DND-41 (cell line): ENCODE data around the gene HMGA1.

Experiments
- ATAC-seq: fragments of 200-7000 bp; cut with Tn5 transposase; 3 replicates; pipeline ENCODE4 v1.9.1; 2021; ENCODE audit warnings: low read depth; ENCODE audit not compliant: insufficient read depth
- DNase-seq: peaks from one replicate; pipeline ENCODE4 v3.0.0-alpha.2; 2020
- H2AFZ ChIP-seq: 2 replicates; pipeline ENCODE4 v1.6.0; 2012; ENCODE audit warnings: low read depth, low read length
- H3K27ac ChIP-seq: 2 replicates; pipeline ENCODE4 v1.5.1; 2012; ENCODE audit warnings: low read length, inconsistent platforms
- H3K27me3 ChIP-seq: fragments of 200-600 bp; sonication (generic); 2 replicates; pipeline ENCODE4 v1.6.0; 2012; ENCODE audit warnings: low read length, mild to moderate bottlenecking, inconsistent platforms; ENCODE audit not compliant: insufficient read depth, poor library complexity
- H3K36me3 ChIP-seq: 2 replicates; pipeline ENCODE4 v1.5.1; 2012; ENCODE audit warnings: low read length, inconsistent platforms; ENCODE audit not compliant: insufficient read depth
- H3K4me1 ChIP-seq: 2 replicates; pipeline ENCODE4 v1.5.1; 2012; ENCODE audit warnings: mild to moderate bottlenecking, low read length; ENCODE audit not compliant: insufficient read depth
- H3K4me2 ChIP-seq: 2 replicates; pipeline ENCODE4 v1.6.0; 2012; ENCODE audit warnings: mild to moderate bottlenecking, moderate library complexity, low read length, inconsistent platforms; ENCODE audit not compliant: insufficient read depth
- H3K4me3 ChIP-seq, 2 experiments: fragments of 200-600 bp in 1 of 2; shearing (Covaris generic) in 1 of 2; 2 replicates each; pipeline ENCODE4 v1.5.1; 2012 to 2016; ENCODE audit warnings: inconsistent platforms in 2 of 2, low read length in 2 of 2, mild to moderate bottlenecking in 2 of 2, low read depth in 1 of 2, moderate library complexity in 1 of 2
- H3K79me2 ChIP-seq: 2 replicates; pipeline ENCODE4 v1.6.0; 2012; ENCODE audit warnings: low read length, inconsistent platforms; ENCODE audit not compliant: insufficient read depth
- H3K9ac ChIP-seq: 2 replicates; pipeline ENCODE4 v1.6.0; 2012; ENCODE audit warnings: low read depth, mild to moderate bottlenecking, inconsistent platforms, low read length, moderate library complexity
- H3K9me3 ChIP-seq: 2 replicates; pipeline ENCODE4 v1.5.1; 2012; ENCODE audit warnings: low read length, moderate library complexity, mild to moderate bottlenecking, inconsistent platforms; ENCODE audit not compliant: insufficient read depth, severe bottlenecking
- H4K20me1 ChIP-seq: 2 replicates; pipeline ENCODE4 v1.6.0; 2012; ENCODE audit warnings: low read length; ENCODE audit not compliant: insufficient read depth
- EZH2 ChIP-seq: IDR thresholded peaks from 3 replicates; pipeline ENCODE4 v1.6.1; 2012; ENCODE audit warnings: borderline replicate concordance, low read depth, mild to moderate bottlenecking, moderate library complexity, low read length, inconsistent platforms; ENCODE audit not compliant: severe bottlenecking
- TF ChIP-seq, protein P1 (sequence below): IDR thresholded peaks from 2 replicates; pipeline ENCODE4 v1.5.1; 2012; ENCODE audit warnings: borderline replicate concordance, low read length, moderate library complexity, mild to moderate bottlenecking; ENCODE audit not compliant: poor library complexity, severe bottlenecking; ENCODE audit errors: extremely low read depth

Gene HMGA1

DNA sequence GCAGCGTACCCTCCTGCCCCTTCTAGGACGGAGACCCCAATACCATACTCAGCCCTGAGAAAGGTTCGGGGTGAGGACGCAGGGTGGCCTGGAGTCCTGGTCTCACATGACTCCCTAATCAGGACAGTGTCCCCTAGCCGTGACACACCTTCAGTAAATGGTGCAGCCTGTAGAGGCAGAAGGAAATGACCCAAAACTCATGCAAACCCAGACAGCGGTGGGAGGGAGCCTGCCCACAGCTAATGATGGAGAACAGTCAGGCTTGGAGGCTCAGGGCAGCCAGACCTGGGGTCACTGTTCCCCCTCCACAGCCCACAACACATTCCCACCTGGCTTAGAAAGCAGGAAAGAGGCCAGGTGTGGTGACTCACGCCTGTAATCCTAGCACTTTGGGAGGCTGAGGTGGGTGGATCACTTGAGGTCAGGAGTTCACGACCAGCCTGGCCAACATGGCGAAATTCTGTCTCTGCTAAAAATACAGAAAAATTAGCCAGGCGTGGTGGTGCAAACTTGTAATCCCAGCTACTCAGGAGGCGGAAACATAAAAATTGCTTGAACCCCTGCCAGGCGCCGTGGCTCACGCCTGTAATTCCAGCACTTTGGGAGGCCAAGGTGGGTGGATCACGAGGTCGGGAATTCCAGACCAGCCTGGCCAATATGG, 8.8 kb upstream of the HMGA1 start:
- no peak overlapping the region for H2AFZ ChIP-seq
- H3K9me3 ChIP-seq = no peaks in the 10 kb centered on the region
- no peaks in the 10 kb centered on the region for H3K36me3 ChIP-seq
- no peaks in the 10 kb centered on the region for H4K20me1 ChIP-seq
- TF ChIP-seq, protein P1, sequence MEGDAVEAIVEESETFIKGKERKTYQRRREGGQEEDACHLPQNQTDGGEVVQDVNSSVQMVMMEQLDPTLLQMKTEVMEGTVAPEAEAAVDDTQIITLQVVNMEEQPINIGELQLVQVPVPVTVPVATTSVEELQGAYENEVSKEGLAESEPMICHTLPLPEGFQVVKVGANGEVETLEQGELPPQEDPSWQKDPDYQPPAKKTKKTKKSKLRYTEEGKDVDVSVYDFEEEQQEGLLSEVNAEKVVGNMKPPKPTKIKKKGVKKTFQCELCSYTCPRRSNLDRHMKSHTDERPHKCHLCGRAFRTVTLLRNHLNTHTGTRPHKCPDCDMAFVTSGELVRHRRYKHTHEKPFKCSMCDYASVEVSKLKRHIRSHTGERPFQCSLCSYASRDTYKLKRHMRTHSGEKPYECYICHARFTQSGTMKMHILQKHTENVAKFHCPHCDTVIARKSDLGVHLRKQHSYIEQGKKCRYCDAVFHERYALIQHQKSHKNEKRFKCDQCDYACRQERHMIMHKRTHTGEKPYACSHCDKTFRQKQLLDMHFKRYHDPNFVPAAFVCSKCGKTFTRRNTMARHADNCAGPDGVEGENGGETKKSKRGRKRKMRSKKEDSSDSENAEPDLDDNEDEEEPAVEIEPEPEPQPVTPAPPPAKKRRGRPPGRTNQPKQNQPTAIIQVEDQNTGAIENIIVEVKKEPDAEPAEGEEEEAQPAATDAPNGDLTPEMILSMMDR = no peak
- TF ChIP-seq EZH2 = no peak
- no peak for DNase-seq
- no peak for ATAC-seq
- peaks cover 22% of the 10 kb centered on the region for H3K4me1 ChIP-seq
- no peak overlapping the region for H3K9ac ChIP-seq
- no peak overlapping the region for H3K4me2 ChIP-seq
- H3K4me3 ChIP-seq = no peak overlapping the region
- H3K27me3 ChIP-seq = no peaks in the 10 kb centered on the region
- no peak overlapping the region for H3K27ac ChIP-seq
- H3K79me2 ChIP-seq = no peaks in the 10 kb centered on the region

DNA sequence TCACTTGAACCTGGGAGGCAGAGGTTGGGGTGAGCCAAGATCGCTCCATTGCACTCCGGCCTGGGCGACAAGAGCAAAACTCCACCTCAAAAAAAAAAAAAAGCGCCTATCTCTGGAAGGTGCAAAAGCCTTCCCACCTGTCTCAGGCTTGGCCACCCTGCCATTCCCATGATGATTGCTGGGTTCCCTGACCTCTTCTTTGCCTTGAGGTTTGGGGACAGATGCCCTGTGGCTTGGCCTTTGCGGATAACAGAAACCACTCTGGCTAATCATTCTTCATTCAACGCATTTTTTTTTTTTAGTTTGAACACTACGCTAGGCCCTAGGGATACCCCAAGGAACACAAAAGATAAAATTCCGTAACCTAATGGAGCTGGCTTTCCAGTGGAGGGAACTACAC, 6.8 kb upstream of the HMGA1 start:
- H3K9ac ChIP-seq = no peak overlapping the region
- no peak for ATAC-seq
- no peaks in the 10 kb centered on the region for H3K36me3 ChIP-seq
- no peaks in the 10 kb centered on the region for H3K9me3 ChIP-seq
- H3K27ac ChIP-seq = no peak overlapping the region
- no peaks in the 10 kb centered on the region for H3K27me3 ChIP-seq
- H3K4me1 ChIP-seq = peaks cover 5% of the 10 kb centered on the region
- H3K79me2 ChIP-seq = no peaks in the 10 kb centered on the region
- no peak overlapping the region for H3K4me3 ChIP-seq
- no peak for TF ChIP-seq EZH2
- TF ChIP-seq, protein P1 = no peak
- no peak overlapping the region for H2AFZ ChIP-seq
- no peak for DNase-seq
- no peak overlapping the region for H3K4me2 ChIP-seq
- no peaks in the 10 kb centered on the region for H4K20me1 ChIP-seq

DNA sequence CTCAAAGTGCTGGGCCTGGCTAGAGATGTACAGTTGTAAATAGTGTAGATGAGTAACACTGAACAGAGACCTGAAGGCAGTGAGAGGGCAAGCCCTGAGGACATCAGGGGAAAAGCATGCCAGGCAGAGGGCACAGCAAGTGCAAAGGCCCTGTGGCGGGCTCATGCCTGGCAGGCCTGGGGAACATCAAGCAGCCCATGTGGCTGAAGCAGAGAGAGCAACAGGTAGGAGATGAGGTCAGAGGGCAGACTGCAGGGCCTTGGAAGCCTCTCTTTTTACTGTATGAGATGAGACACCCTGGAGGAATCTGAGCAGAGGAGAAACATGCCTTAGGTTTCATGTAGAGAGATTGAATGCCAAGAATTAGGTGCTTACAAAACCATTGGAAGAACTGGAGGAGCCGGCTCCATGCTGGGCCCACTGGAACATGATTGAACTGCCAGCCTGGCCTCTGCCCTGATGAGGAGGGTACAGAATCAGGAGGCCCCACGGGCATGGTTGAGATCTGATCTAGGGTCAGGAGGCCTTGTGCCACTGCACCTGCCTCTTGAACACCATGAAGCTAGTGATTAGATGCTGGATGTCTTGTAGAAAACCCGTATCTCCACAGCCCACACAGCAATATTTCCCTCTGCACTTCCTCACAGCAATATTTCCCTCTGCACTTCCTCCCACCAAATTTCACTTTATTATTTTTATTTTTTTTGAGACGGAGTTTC, 5.9 kb upstream of the HMGA1 start:
- ATAC-seq = no peak
- no peak overlapping the region for H3K27ac ChIP-seq
- H3K4me2 ChIP-seq = no peak overlapping the region
- no peaks in the 10 kb centered on the region for H3K79me2 ChIP-seq
- H3K9me3 ChIP-seq = no peaks in the 10 kb centered on the region
- H3K27me3 ChIP-seq = no peaks in the 10 kb centered on the region
- no peaks in the 10 kb centered on the region for H3K36me3 ChIP-seq
- TF ChIP-seq, protein P1 = no peak
- TF ChIP-seq EZH2 = no peak
- no peaks in the 10 kb centered on the region for H4K20me1 ChIP-seq
- H2AFZ ChIP-seq = peak overlapping the region; percentile 25; the same call in 1 of the 2 replicates
- DNase-seq = no peak
- no peak overlapping the region for H3K9ac ChIP-seq
- H3K4me1 ChIP-seq = peaks cover 5% of the 10 kb centered on the region
- no peak overlapping the region for H3K4me3 ChIP-seq
